H9 (cell line): ENCODE data around the gene TXNRD1. TPM values are rescaled to one million over a fixed set of nuclear protein-coding genes. Genes with fewer than 3 reads are reported as not detected.

ENCODE experiments used
- DNase-seq: peaks from one replicate; pipeline ENCODE4 v3.0.0-alpha.2; 2017
- H2AFZ ChIP-seq: one replicate; pipeline ENCODE4 v1.6.1; 2013; ENCODE audit warnings: mild to moderate bottlenecking, low read length, control low read depth, moderate library complexity
- H2AK5ac ChIP-seq: 2 replicates; pipeline ENCODE4 v1.6.1; 2013; ENCODE audit warnings: low read length, control low read depth, mixed read lengths; ENCODE audit not compliant: insufficient read length
- H2BK120ac ChIP-seq: one replicate; pipeline ENCODE4 v1.6.1; 2013; ENCODE audit warnings: low read depth, mild to moderate bottlenecking, low read length, control low read depth, inconsistent platforms; ENCODE audit not compliant: poor library complexity, severe bottlenecking
- H2BK12ac ChIP-seq: 2 replicates; pipeline ENCODE4 v1.6.1; 2013; ENCODE audit warnings: low read length, control low read depth, mixed read lengths, low read depth; ENCODE audit not compliant: insufficient read length
- H2BK15ac ChIP-seq: 2 replicates; pipeline ENCODE4 v1.6.1; 2013; ENCODE audit warnings: low read depth, low read length, control low read depth
- H2BK20ac ChIP-seq: one replicate; pipeline ENCODE4 v1.6.1; 2013; ENCODE audit warnings: low read depth, mild to moderate bottlenecking, low read length, control low read depth, inconsistent platforms; ENCODE audit not compliant: poor library complexity, severe bottlenecking
- H2BK5ac ChIP-seq: 2 replicates; pipeline ENCODE4 v1.6.1; 2013; ENCODE audit warnings: low read length, control low read depth, mixed read lengths; ENCODE audit not compliant: insufficient read length
- H3K14ac ChIP-seq: 2 replicates; pipeline ENCODE4 v1.6.1; 2013; ENCODE audit warnings: low read length, control low read depth; ENCODE audit not compliant: insufficient read depth
- H3K18ac ChIP-seq: 2 replicates; pipeline ENCODE4 v1.6.1; 2013; ENCODE audit warnings: low read depth, mild to moderate bottlenecking, mixed read lengths, low read length, control low read depth; ENCODE audit not compliant: insufficient read length
- H3K23ac ChIP-seq: 2 replicates; pipeline ENCODE4 v1.6.1; 2013; ENCODE audit warnings: low read length, control low read depth, mixed read lengths, low read depth; ENCODE audit not compliant: insufficient read length
- H3K23me2 ChIP-seq: 2 replicates; pipeline ENCODE4 v1.6.1; 2013; ENCODE audit warnings: low read depth, mild to moderate bottlenecking, mixed read lengths, low read length, control low read depth; ENCODE audit not compliant: insufficient read length, poor library complexity, severe bottlenecking
- H3K27ac ChIP-seq: 2 replicates; pipeline ENCODE4 v1.5.1; 2013; ENCODE audit warnings: low read length, control low read depth, mixed read lengths, low read depth; ENCODE audit not compliant: insufficient read length
- H3K27me3 ChIP-seq: 2 replicates; pipeline ENCODE4 v1.6.1; 2013; ENCODE audit warnings: low read length, control low read depth, inconsistent platforms; ENCODE audit not compliant: insufficient read depth
- H3K4ac ChIP-seq: 2 replicates; pipeline ENCODE4 v1.6.1; 2013; ENCODE audit warnings: low read depth, mild to moderate bottlenecking, control low read depth, inconsistent platforms, low read length, moderate library complexity
- H3K4me1 ChIP-seq: 2 replicates; pipeline ENCODE4 v1.6.1; 2013; ENCODE audit warnings: low read length, control low read depth, inconsistent platforms; ENCODE audit not compliant: insufficient read depth
- H3K4me2 ChIP-seq: 2 replicates; pipeline ENCODE4 v1.6.1; 2013; ENCODE audit warnings: low read length, control low read depth, mixed read lengths; ENCODE audit not compliant: insufficient read length, insufficient read depth
- H3K56ac ChIP-seq: 2 replicates; pipeline ENCODE4 v1.6.1; 2013; ENCODE audit warnings: low read depth, mild to moderate bottlenecking, mixed read lengths, low read length, control low read depth; ENCODE audit not compliant: insufficient read length
- H3K79me1 ChIP-seq: 2 replicates; pipeline ENCODE4 v1.6.1; 2013; ENCODE audit warnings: low read depth, mild to moderate bottlenecking, moderate library complexity, low read length, control low read depth, inconsistent platforms; ENCODE audit not compliant: insufficient read depth, poor library complexity, severe bottlenecking
- H3K79me2 ChIP-seq: 2 replicates; pipeline ENCODE4 v1.6.1; 2013; ENCODE audit warnings: low read length, control low read depth, inconsistent platforms; ENCODE audit not compliant: insufficient read depth
- H3K9ac ChIP-seq: 2 replicates; pipeline ENCODE4 v1.6.1; 2013; ENCODE audit warnings: low read length, control low read depth, mixed read lengths; ENCODE audit not compliant: insufficient read length; ENCODE audit errors: extremely low read depth
- H3K9me3 ChIP-seq: one replicate; pipeline ENCODE4 v1.6.1; 2013; ENCODE audit warnings: low read depth, low read length, inconsistent platforms; ENCODE audit not compliant: control insufficient read depth
- H3T11ph ChIP-seq: one replicate; pipeline ENCODE4 v1.6.1; 2013; ENCODE audit warnings: mild to moderate bottlenecking, low read length, control low read depth, inconsistent platforms
- H4K20me1 ChIP-seq: one replicate; pipeline ENCODE4 v1.6.1; 2013; ENCODE audit not compliant: control insufficient read depth, insufficient read length, insufficient read depth
- H4K5ac ChIP-seq: 2 replicates; pipeline ENCODE4 v1.6.1; 2013; ENCODE audit warnings: low read depth, mild to moderate bottlenecking, mixed read lengths, low read length, control low read depth; ENCODE audit not compliant: insufficient read length
- H4K8ac ChIP-seq: replicated peaks from 2 replicates; pipeline ENCODE4 v1.6.1; 2013; ENCODE audit warnings: low read length, control low read depth, mixed read lengths, low read depth; ENCODE audit not compliant: insufficient read length
- H4K91ac ChIP-seq: 2 replicates; pipeline ENCODE4 v1.6.1; 2013; ENCODE audit warnings: low read depth, mild to moderate bottlenecking, moderate library complexity, mixed read lengths, low read length, control low read depth; ENCODE audit not compliant: insufficient read length
- H3K27ac Mint-ChIP-seq, 3 experiments: 2 replicates in 2 of 3; 3 replicates in 1 of 3; pipeline ENCODE4 v1.8.0; 2020 to 2021; ENCODE audit warnings: mixed read lengths in 3 of 3, mild to moderate bottlenecking in 1 of 3, moderate library complexity in 1 of 3
- H3K27me3 Mint-ChIP-seq: 2 replicates; pipeline ENCODE4 v1.8.0; 2021; ENCODE audit warnings: low read depth, mild to moderate bottlenecking, moderate library complexity, mixed read lengths
- H3K36me3 Mint-ChIP-seq, 3 experiments: 2 replicates in 2 of 3; 3 replicates in 1 of 3; pipeline ENCODE4 v1.8.0; 2020 to 2021; ENCODE audit warnings: low read depth in 3 of 3, mixed read lengths in 3 of 3; ENCODE audit not compliant: insufficient read depth in 1 of 3
- H3K4me1 Mint-ChIP-seq, 2 experiments: 2 replicates each; pipeline ENCODE4 v1.8.0; 2020; ENCODE audit warnings: mixed read lengths in 2 of 2
- H3K4me3 Mint-ChIP-seq, 2 experiments: 2 replicates in 1 of 2; 3 replicates in 1 of 2; pipeline ENCODE4 v1.8.0; 2020 to 2021; ENCODE audit warnings: mild to moderate bottlenecking in 2 of 2, mixed read lengths in 2 of 2, moderate library complexity in 1 of 2
- H3K9me3 Mint-ChIP-seq, 2 experiments: 2 replicates in 1 of 2; 3 replicates in 1 of 2; pipeline ENCODE4 v1.8.0; 2020; ENCODE audit warnings: mild to moderate bottlenecking in 2 of 2, mixed read lengths in 2 of 2, moderate library complexity in 1 of 2
- CTCF ChIP-seq: fragments of 200-600 bp; sonication (generic); conservative IDR thresholded peaks from 3 replicates; pipeline ENCODE4 v1.8.0; 2021; ENCODE audit warnings: antibody characterized with exemption, mild to moderate bottlenecking
- WGBS: extraction: QIAGEN DNeasy Blood & Tissue Kit; methylation state at CpG from one replicate; pipeline ENCODE4 v1.1.7; 2013; ENCODE audit warnings: missing lambda C conversion rate, low lambda C conversion rate, mixed read lengths; ENCODE audit not compliant: insufficient read length; ENCODE audit errors: extremely low coverage; 5-methylcytosine and 5-hydroxymethylcytosine counted together
- total RNA-seq: library from RNA; stranded (reverse); gene quantifications from 2 replicates; pipeline ENCODE4 v1.2.1, GENCODE V29; 2021

The TXNRD1 gene
- total RNA-seq, 1 experiment from 2014 or later, result 100 TPM

GRCh38 chr12:104315326-104316224, 100.0 kb downstream of the TXNRD1 start:
- Histone ChIP-seq H3K27me3 (no peaks in the 10 kb centered on the region), H4K5ac (no peak overlapping the region), H3K23ac (no peak overlapping the region), H3K18ac (no peak overlapping the region), H3K9ac (no peak overlapping the region), H4K8ac (no peak overlapping the region), H3K27ac (no peak overlapping the region), H3T11ph (no peak overlapping the region), H3K4me2 (no peak overlapping the region), H4K20me1 (no peaks in the 10 kb centered on the region), H2BK5ac (no peak overlapping the region), H3K23me2 (no peaks in the 10 kb centered on the region), H3K14ac (no peak overlapping the region), H3K79me2 (no peaks in the 10 kb centered on the region), H2BK20ac (no peak overlapping the region), H3K79me1 (peaks cover 2% of the 10 kb centered on the region), H3K4me1 (no peaks in the 10 kb centered on the region), H3K56ac (no peak overlapping the region), H3K4ac (no peak overlapping the region), H2AFZ (no peak overlapping the region), H2BK15ac (no peak overlapping the region), H4K91ac (no peak overlapping the region), H2BK12ac (no peak overlapping the region), H2BK120ac (no peak overlapping the region), H3K9me3 (no peaks in the 10 kb centered on the region), H2AK5ac (no peak overlapping the region)
- H3K9me3 Mint-ChIP-seq, result no peaks in the 10 kb centered on the region
- TF ChIP-seq CTCF, result no peak
- no peak overlapping the region for H3K4me3 Mint-ChIP-seq
- no CpG with 5 or more reads among the region's 10 CpGs for WGBS
- H3K36me3 Mint-ChIP-seq, result peaks cover 39 to 83% (median 83%) of the 10 kb centered on the region in 3 experiments
- H3K4me1 Mint-ChIP-seq, result no peaks in the 10 kb centered on the region
- H3K27ac Mint-ChIP-seq, result no peak overlapping the region
- no peaks in the 10 kb centered on the region for H3K27me3 Mint-ChIP-seq
- no peak for DNase-seq
